Thyroid gland (tissue), 4 donors: ENCODE measurements around the gene ACYP2. TPM values are rescaled to one million over a fixed set of nuclear protein-coding genes. Genes with fewer than 3 reads are reported as not detected.
A peak's percentile ranks its signal among the peaks of the same experiment; 100 is the strongest.

Experiments used
- DNase-seq, 2 donors: peaks; one replicate each; pipeline ENCODE4 v3.0.0-alpha.2; 2019
- H3K27ac ChIP-seq, 3 donors: fragments of 200-600 bp; sonication (generic); 1 replicate in 2 of 3; 2 replicates in 1 of 3; pipeline ENCODE4 v1.5.1; 2016 to 2019; ENCODE audit warnings: mild to moderate bottlenecking in 1 of 3, moderate library complexity in 1 of 3
- H3K27me3 ChIP-seq: fragments of 200-600 bp; sonication (generic); one replicate; pipeline ENCODE4 v1.5.1; 2019
- H3K36me3 ChIP-seq, 2 donors: fragments of 200-600 bp; sonication (generic); one replicate each; pipeline ENCODE4 v1.5.1; 2016 to 2019
- H3K4me1 ChIP-seq, 2 donors: fragments of 200-600 bp; sonication (generic); one replicate each; pipeline ENCODE4 v1.5.1; 2017 to 2019
- H3K4me3 ChIP-seq, 3 donors: fragments of 200-600 bp; sonication (generic); replicated peaks in 1 of 3; 1 replicate in 2 of 3; 2 replicates in 1 of 3; pipeline ENCODE4 v1.5.1; 2016; ENCODE audit warnings: mild to moderate bottlenecking in 1 of 3
- H3K9me3 ChIP-seq: fragments of 200-600 bp; sonication (generic); one replicate; pipeline ENCODE4 v1.5.1; 2017
- POLR2A ChIP-seq, 2 donors: fragments of 450-650 bp; IDR thresholded peaks; one replicate each; pipeline ENCODE4 v1.6.1; 2017; ENCODE audit warnings: antibody characterized with exemption in 2 of 2, mild to moderate bottlenecking in 2 of 2, moderate library complexity in 1 of 2
- WGBS, 2 donors: methylation state at CpG; one replicate each; pipeline ENCODE4 v1.1.5; 2017; 5-methylcytosine and 5-hydroxymethylcytosine counted together
- intact Hi-C: fragments of 100-400 bp; cut with DNase I; formaldehyde crosslinking; loops from one replicate; pipeline ENCODE4 v1.15.1; 2023
- total RNA-seq, 4 donors: library from RNA; depleted of rRNA; stranded (reverse); fragments of >200 nt; gene quantifications; one replicate each; pipeline ENCODE4 v1.2.3, GENCODE V29; 2016
- TF ChIP-seq, protein P1 (sequence below), 6 experiments: fragments of 200-600 bp in 3 of 6; fragments of 450-650 bp in 3 of 6; sonication (generic) in 3 of 6; IDR thresholded peaks; one replicate each; pipeline ENCODE4 v1.5.1; 2016 to 2019; ENCODE audit warnings: antibody characterized with exemption in 6 of 6, mild to moderate bottlenecking in 2 of 6, inconsistent platforms in 1 of 6, moderate library complexity in 1 of 6

ACYP2 gene
- total RNA-seq, 4 donors from 2014 or later = 14.1 to 29.2 (median 26.2) TPM

DNA sequence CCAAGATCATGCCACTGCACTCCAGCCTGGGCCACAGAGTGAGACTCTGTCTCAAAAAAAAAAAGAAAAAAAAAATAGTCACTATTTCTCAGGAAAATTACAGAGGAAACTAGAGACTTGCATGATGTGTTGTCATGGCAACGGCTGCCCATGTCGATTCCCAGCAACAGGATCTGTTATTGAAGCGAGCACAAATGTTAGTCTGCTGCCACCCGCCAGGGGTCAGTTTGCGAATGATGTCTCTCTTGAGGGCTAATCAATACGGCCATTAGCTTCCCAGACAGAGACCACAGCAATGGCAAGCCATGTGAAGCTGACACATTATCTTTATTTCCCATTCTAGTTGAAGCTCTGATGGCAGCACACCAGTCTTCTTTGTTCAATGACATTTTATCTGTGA, 32.4 kb upstream of the ACYP2 start:
- WGBS, 2 donors = 87 to 89% methylated on average over 6 of the region's 6 CpGs
- Histone ChIP-seq H3K27ac (no peak overlapping the region), H3K36me3 (no peaks in the 10 kb centered on the region), H3K9me3 (no peaks in the 10 kb centered on the region), H3K27me3 (no peaks in the 10 kb centered on the region), H3K4me1 (no peaks in the 10 kb centered on the region), H3K4me3 (no peak overlapping the region)
- DNase-seq = no peak
- TF ChIP-seq, protein P1, sequence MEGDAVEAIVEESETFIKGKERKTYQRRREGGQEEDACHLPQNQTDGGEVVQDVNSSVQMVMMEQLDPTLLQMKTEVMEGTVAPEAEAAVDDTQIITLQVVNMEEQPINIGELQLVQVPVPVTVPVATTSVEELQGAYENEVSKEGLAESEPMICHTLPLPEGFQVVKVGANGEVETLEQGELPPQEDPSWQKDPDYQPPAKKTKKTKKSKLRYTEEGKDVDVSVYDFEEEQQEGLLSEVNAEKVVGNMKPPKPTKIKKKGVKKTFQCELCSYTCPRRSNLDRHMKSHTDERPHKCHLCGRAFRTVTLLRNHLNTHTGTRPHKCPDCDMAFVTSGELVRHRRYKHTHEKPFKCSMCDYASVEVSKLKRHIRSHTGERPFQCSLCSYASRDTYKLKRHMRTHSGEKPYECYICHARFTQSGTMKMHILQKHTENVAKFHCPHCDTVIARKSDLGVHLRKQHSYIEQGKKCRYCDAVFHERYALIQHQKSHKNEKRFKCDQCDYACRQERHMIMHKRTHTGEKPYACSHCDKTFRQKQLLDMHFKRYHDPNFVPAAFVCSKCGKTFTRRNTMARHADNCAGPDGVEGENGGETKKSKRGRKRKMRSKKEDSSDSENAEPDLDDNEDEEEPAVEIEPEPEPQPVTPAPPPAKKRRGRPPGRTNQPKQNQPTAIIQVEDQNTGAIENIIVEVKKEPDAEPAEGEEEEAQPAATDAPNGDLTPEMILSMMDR (IDR thresholded peaks at IDR 0.05) = no peak
- no peak for TF ChIP-seq POLR2A (IDR thresholded peaks at IDR 0.05)
- intact Hi-C loops = no loop called here

DNA sequence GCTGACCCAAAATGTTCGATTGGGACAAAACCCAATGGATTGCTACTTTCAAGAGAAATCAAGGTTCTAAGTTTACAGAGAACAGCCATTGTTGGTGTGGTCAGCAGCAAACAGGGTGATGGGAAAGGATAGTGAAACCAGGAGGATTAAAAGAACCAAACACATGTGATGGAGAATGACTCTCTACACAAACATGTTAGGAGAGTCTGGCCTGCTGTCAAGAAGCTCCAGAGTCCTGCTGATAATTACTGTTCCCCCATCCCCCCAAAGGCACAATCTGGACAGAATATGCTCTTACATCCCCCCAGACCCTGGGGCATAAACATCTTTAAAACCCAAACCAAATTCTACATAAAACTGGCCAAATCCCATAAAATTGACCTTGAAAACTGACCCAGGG, 32.0 kb upstream of the ACYP2 start:
- H3K4me1 ChIP-seq = no peaks in the 10 kb centered on the region
- no peaks in the 10 kb centered on the region for H3K27me3 ChIP-seq
- no peak overlapping the region for H3K4me3 ChIP-seq
- H3K36me3 ChIP-seq = no peaks in the 10 kb centered on the region
- H3K27ac ChIP-seq = no peak overlapping the region
- intact Hi-C loops = no loop called here
- TF ChIP-seq, protein P1 (IDR thresholded peaks at IDR 0.05) = no peak
- TF ChIP-seq POLR2A (IDR thresholded peaks at IDR 0.05) = no peak
- 93 to 97% methylated on average over 1 of the region's 1 CpG for WGBS, 2 donors
- no peaks in the 10 kb centered on the region for H3K9me3 ChIP-seq
- DNase-seq = no peak

DNA sequence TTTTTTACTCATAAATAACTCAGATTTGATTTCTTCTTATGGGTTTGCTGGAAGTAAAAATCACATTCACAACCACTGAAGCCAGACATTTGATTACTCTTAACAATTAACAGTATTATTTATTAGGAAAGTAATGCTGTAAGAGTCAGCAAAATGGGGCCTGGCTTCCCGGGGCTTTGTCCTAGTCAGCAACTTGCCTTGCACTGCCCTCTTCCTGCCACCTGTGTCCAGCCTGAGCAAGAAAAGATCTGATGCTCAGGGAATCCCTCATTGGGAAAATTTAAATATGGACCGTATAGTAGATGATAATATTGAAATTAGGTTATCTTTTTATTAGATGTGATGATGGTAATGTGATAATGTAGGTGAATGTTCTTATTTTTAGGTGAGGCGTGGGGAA, 30.8 kb upstream of the ACYP2 start:
- Histone ChIP-seq H3K4me1 (no peaks in the 10 kb centered on the region), H3K27ac (no peak overlapping the region), H3K4me3 (no peak overlapping the region), H3K36me3 (no peaks in the 10 kb centered on the region), H3K9me3 (no peaks in the 10 kb centered on the region), H3K27me3 (no peaks in the 10 kb centered on the region)
- intact Hi-C loops = no loop called here
- TF ChIP-seq, protein P1 (IDR thresholded peaks at IDR 0.05) = peak in 3 of 6 experiments; percentile 31 to 43 (median 31)
- no peak for TF ChIP-seq POLR2A (IDR thresholded peaks at IDR 0.05)
- peak; percentile 29 to 32 for DNase-seq
- WGBS, 2 donors = 63 to 67% methylated on average over 3 of the region's 3 CpGs

DNA sequence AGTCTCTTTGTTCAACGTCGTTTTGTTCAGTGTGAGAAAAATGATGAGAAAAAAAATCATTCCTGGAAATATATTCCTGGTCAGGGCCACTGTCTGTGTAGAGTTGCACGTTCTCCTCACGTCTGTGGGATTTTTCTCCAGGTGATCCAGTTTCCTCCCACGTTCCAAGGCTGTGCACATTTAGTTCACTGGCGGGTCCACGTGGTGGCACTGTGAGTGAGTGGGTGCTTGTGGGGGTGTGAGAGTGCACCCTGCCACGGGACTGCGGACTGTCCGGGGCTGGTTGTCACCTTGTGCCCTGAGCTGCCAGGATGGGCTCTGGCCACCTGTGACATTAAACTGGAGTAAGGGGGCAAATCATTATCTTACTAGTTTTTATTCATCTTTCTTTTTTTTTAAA, 30.3 kb upstream of the ACYP2 start:
- H3K27ac ChIP-seq = no peak overlapping the region
- no peak overlapping the region for H3K4me3 ChIP-seq
- no peak for DNase-seq
- WGBS, 2 donors = 83 to 86% methylated on average over 10 of the region's 10 CpGs
- no peaks in the 10 kb centered on the region for H3K4me1 ChIP-seq
- TF ChIP-seq POLR2A (IDR thresholded peaks at IDR 0.05) = no peak
- TF ChIP-seq, protein P1 (IDR thresholded peaks at IDR 0.05) = no peak
- intact Hi-C loops = no loop called here
- no peaks in the 10 kb centered on the region for H3K9me3 ChIP-seq
- no peaks in the 10 kb centered on the region for H3K36me3 ChIP-seq
- no peaks in the 10 kb centered on the region for H3K27me3 ChIP-seq

DNA sequence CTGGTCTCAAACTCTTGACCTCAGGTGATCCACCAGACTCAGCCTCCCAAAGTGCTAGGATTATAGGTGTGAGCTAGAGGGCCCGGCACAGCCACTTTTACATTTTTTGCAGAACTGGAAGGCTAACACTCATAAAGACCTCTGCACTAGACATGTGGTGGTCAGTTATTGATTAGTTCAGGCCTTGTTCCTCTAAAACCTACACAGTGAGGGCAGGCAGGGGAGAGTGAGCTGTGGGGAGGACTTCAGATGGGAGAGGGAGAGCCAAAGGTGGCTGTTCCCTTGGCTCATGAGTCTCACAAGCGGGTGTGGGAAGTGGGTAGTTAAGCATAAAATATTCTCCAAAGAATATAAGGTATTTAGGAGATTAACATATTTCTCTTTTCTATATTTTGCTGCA, 29.3 kb upstream of the ACYP2 start:
- Histone ChIP-seq H3K27ac (no peak overlapping the region), H3K36me3 (no peaks in the 10 kb centered on the region), H3K9me3 (no peaks in the 10 kb centered on the region), H3K4me3 (no peak overlapping the region), H3K4me1 (no peaks in the 10 kb centered on the region), H3K27me3 (no peaks in the 10 kb centered on the region)
- intact Hi-C loops = no loop called here
- TF ChIP-seq, protein P1 (IDR thresholded peaks at IDR 0.05) = no peak
- TF ChIP-seq POLR2A (IDR thresholded peaks at IDR 0.05) = no peak
- no peak for DNase-seq
- 95 to 99% methylated on average over 2 of the region's 2 CpGs for WGBS, 2 donors
